IPS-18c (cell line): ENCODE measurements around the gene CDC42BPG.

Source experiments
- H3K4me3 ChIP-seq: 2 replicates; pipeline ENCODE4 v1.7.0; 2013; ENCODE audit warnings: low read depth, mild to moderate bottlenecking, low read length, moderate library complexity; ENCODE audit not compliant: insufficient read depth
- H3K9me3 ChIP-seq: one replicate; pipeline ENCODE4 v1.6.1; 2013; ENCODE audit warnings: mild to moderate bottlenecking, low read length, moderate library complexity; ENCODE audit not compliant: control insufficient read depth, insufficient read depth

CDC42BPG gene

DNA sequence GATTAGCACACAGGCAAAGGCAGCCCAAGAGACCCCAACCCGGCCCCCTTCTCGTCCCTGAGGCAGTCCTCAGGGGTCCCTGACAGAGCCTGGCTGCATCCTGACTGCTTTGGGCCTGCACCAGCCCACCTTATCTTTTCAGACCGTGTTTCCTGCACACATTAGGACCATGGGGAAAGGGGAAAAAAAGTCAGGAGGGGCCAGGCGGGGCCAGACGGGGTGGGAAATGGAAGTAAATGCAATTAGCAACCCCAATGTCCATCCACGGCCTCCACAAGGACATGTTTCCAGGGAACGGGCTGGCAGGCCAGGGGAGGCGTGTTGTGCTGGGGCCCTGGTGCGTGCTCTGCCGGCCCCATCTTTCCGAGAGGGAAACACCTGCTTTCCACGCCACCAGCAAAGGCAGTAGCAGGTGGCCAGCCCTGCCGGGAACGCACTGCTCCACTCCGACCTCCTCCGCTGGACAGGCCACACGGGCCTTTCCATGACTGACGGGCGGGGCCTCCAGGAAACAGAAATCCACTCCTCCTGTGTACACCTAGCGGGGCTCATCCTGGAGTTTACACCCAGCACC lies 26.5 kb upstream of the CDC42BPG start:
- Histone ChIP-seq H3K9me3 (no peaks in the 10 kb centered on the region), H3K4me3 (no peak overlapping the region)

DNA sequence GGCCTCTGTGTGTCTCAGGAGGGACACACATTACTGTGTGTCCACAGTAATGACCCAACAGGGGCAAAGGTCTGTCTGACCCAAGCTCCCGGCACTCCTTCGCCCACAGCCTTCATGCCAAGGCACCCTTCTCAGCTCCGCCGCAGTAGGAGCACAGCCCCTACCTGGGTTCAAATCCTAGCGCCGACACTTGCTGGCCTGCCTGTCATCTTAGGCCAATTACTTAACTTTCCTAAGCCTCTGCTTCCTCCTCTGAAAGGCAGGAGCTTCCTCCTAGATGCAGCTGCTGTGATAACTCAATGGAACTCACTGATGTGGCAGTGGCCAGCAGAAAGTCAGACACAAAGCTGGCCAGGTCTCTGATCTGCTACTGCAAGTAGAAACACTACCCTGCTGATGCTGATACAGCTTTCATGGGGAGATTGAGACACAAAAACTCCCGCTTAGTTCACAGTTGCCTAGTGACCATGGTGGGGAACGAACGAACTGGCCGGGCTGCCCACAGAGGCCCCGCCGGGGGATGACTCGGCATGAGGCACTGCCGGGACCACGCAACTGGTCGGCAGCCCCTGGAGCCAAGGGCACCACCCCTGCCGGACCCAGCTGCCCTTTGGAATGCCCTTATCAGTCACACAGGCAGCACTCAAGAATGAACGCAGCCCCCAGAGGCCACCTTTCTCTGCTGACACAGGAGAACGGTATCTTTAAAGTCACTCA lies 25.9 kb upstream of the CDC42BPG start:
- H3K9me3 ChIP-seq = no peaks in the 10 kb centered on the region
- no peak overlapping the region for H3K4me3 ChIP-seq

DNA sequence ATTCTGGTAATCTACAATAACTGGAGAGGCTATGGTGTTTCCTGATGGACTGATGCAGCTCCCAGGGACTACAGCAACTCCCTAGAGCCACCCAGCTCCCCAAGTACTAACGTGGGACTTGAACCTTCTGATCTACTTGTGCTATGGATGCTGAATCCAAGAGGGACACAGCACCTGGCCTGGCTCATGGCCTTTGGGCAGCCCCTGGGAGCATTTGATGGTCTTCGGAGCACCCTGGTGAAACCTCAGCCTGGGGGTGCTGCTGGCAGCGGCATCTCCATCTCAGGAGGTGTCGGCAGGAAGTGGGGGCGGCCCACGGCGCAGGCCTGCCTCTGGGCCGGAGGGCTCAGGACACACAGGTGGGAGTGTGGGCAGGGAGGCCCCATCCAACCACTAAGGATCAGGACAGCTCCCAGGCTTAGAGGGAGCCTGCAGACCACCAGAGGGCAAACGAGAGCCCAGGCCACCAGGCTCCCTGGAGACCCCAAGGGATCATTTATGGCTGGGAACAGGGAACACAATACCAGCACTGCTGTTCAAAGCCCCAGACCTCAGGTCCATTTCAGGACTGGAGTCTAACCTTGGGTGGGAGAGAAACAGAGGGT lies 25.2 kb upstream of the CDC42BPG start:
- H3K9me3 ChIP-seq = no peaks in the 10 kb centered on the region
- H3K4me3 ChIP-seq = no peak overlapping the region

DNA sequence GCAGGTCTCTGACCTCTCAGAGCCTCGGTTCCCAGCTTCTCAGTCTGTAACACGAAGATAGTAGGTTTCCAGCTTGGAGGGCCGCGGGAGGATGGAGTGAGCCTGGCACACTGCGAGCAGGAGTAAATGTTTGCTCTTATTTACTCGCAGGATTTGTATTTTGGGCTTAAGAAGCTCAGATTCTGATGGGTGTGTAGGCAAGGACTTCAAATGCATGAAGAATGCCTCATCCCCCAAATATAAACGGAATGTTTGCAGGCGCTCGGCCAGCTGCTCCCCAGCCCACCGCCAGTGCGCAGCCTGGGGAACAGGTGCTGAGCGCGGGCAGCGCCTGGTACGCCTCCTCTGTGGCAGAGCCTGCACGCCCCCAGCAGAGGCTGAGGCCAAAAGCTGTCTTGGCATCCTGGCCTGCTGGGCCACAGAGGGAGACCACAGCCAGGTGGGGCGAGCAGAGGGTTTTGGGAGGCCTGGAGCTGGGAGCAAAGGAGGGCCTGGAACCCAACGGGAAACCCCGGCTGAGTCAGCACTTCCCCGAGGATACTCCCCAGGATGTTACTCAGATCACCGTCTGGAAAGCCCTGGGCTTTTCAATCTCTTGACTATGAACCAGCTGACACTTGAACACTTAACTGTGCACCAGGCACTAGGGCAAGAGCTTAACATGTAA lies 24.6 kb upstream of the CDC42BPG start:
- H3K4me3 ChIP-seq = no peak overlapping the region
- H3K9me3 ChIP-seq = no peaks in the 10 kb centered on the region

DNA sequence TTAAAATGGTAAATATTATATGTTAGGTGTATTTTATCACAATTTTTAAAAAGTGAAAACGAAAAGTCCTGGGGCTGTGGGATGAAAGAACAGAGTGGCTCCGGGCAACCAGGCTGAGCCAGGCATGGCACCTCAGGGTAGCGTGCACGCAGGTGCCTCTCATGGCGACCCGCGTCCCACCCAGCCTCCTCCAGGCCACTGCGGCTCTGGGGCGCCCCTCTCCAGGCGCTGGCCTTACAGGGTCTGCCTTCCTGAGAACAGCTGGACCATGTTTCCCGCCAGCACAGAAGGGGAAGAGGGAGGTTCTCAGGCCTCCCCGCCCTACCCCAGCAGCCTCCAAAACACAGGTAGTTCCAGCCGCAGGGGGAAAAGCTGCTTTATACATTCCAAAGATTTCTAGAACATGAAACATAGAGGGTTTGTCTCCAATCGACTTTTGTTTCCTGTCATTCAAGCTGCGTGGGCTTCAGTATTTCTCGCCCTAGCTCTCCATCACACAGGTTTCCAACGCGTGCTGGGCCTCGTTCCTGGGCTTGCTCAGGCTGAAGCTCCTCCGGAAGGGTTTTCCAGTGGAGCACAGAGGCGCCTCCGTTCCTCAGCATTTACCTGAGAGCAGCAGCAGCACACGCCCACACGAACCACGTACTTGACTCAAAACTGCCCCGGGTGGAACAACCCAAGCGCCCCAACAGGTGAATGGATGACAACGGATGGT lies 23.5 kb upstream of the CDC42BPG start:
- Histone ChIP-seq H3K4me3 (no peak overlapping the region), H3K9me3 (no peaks in the 10 kb centered on the region)

DNA sequence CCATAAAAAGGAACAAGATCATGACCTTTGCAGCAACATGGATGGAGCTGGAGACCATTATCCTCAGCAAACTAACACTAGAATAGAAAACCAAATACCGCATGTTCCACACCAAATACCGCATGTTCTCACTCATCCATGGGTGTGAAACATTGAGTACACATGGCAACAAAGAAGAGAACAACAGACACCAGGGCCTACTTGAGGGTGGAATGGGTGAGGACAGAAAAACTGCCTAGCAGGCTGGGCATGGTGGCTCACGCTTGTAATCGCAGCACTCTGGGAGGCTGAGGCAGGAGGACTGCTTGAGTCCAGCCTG lies 21.7 kb upstream of the CDC42BPG start:
- Histone ChIP-seq H3K4me3 (no peak overlapping the region), H3K9me3 (no peaks in the 10 kb centered on the region)

DNA sequence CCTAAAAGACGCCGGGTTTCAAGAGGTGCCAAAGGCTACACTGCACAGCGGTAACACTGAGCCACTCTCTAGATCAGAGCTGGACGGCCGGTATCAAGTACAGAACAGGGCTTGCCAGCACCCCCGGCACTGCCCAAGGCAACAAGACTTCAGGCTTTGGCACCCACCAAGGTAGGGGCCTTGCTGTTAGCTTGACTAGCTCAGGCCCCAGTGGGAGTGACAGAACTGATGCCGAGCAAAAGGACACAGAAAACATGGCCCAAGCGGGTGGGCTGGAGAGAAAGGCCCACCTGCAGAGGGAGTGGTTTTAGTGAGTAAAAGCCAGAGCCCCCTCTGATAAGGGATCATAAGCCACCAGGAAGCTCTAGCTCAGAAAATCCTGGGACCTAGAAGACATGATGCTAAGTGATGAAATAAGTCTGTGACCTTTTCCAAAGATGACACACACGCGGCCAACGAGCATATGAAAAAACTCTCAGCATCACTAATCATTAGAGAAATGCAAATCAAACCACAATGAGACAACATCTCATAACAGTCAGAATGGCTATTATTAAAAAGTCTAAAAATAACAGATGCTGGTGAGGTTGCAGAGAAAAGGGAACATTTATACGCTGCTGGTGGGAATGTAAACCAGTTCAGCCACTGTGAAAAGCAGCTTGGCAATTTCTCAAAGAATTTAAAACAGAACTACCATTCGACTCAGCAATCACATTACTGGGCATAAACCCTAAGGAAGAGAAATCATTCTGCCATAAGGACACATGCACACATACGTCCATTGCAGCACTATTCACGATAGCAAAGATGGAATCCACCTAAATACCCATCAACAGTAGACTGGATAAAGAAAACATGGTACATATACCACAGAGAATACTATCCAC lies 21.1 kb upstream of the CDC42BPG start:
- Histone ChIP-seq H3K4me3 (no peak overlapping the region), H3K9me3 (no peaks in the 10 kb centered on the region)

DNA sequence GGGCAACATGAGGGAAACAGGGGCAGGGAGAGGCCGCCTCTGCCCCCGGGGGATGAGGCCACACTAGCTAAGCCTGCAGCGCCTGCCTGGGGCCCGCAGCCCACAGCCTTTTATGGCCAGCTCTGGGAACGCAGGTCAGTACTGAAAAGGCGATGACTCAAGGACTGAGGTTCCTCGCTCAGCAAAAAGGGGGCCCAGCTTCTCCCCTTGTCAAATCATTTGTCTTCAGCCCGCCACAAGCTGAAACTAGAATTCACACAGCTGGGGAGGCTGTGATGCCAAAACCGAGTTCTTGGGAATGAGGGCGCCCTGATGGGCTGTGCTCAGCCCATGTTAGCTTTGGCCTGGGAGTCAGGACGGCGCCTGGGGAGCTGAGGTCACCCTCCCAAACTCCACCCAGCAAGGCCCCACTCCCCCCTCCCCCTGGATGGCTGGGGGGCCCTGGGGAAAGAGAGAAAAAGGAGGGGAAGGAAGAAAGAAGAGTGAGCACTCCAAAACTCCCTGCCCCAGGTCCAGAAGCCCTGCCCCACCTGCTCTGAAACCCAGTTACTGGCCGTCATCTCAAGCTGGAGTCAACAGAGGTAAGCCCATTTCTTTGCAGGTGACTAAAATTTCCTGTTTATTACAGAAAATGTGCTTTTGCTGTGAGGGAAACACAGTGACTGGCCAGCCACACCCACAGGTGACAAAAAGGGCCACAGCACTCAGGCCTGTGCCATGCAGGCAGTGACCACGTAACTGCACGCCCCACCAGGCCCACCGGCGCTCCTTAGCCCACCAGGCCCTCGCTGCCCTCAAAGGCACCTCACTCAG lies 20.2 kb upstream of the CDC42BPG start:
- H3K4me3 ChIP-seq = no peak overlapping the region

DNA sequence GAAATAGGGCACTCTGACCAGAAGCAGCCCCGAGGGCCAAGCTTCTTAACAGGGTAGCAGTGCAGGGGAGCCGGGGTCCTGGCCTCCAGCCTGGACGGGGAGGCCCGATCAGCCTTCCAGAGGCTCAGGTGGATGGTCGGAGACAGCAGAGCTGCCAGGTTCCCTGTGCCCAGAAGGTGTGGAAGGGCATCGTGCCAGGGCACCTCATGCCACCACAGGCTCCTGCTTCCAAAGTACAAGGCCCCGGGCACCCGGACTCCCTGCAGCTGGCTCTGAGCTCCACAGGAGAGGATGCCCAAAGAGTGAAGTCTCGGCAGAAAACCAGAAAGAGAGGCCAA lies 19.7 kb upstream of the CDC42BPG start:
- Histone ChIP-seq H3K4me3 (no peak overlapping the region), H3K9me3 (no peaks in the 10 kb centered on the region)

More for the DNA sequence above, 20.2 kb upstream of the CDC42BPG start:
- no peaks in the 10 kb centered on the region for H3K9me3 ChIP-seq

DNA sequence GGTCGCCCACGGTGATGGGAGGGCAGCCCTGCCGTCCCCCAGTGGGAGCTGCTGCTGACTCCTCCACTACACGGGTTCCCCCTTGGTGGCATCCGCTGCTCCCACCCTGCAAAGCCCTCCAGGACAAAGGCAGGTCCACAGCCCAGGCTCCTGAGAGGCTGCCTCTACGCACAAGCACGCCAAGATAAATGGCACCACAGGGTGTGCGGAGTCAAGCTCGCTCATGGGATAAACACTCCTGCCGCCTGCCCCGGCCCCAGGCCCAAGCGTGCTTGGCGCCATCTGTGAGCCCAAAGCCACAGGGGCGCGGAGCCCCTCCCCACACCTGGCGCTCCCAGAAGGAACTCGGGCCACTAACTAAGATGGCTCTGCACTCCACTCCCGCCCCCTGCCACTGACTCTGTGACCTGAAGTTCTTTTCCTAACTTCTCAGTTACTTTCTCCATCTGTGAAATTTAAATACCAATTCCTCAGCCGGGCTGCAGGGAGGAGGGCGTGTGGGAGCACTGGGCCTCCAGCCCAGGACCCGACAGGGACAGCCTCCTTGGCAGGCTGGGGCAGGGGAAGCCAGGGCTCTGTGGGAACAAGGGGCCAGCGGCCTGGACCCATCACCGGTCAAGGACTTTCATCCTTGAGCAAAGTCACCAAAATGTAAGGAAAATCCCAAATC lies 19.1 kb upstream of the CDC42BPG start:
- Histone ChIP-seq H3K9me3 (no peaks in the 10 kb centered on the region), H3K4me3 (no peak overlapping the region)

DNA sequence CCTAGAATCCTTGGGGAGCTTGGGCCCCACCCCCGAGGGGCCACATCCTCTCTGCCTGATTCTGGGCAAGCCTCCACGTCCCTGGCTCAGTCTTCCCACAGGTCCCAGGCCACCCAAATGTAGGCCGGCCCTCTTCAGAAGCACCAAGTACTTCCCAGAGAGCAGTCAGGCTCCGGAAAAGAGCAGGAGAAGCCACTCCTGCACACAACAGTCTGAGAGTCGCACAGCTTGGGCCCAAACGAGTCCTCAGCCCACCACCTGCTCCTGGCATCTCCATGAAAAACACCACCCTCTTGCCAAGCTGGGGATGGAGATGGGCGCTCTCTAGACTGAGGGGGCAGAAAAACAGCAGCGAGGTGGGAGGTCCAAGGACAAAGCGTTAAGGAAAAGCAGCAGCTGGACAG lies 18.5 kb upstream of the CDC42BPG start:
- H3K9me3 ChIP-seq = no peaks in the 10 kb centered on the region
- H3K4me3 ChIP-seq = no peak overlapping the region

DNA sequence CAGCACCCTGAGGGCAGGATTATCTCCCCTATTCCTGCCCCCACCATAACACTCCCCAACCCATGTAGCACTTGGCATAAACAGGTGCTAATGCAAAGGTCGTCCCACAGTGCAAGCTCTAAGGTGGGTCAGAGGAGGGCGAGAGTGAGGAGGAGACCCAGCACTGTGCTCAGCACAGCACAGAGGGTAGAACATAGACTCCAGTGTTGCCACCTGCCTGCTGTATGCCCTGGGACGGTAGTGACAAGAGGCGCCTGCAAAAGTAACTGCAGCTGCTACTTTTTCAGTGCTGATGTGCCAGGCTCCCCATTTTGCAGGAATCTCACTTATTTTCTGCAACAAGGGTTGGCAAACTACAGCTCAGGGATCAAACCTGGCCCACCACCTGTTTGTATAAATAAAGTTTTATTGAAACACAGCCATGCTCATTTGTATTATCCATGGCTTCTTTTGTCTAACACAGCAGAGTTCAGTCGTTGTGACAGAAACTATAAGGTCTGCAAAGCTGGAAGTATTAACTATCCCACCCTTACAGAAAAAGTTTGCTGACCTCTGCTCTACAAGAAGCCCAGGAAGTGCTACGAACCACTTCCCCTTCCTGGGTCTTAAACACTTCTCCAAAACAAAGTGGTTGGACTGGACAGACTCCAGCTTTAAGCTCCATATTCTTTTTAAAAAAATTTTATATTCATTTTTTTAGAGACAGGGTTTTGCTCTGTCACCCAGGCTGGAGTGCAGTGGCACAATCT lies 16.9 kb upstream of the CDC42BPG start:
- H3K4me3 ChIP-seq = no peak overlapping the region
- no peaks in the 10 kb centered on the region for H3K9me3 ChIP-seq

DNA sequence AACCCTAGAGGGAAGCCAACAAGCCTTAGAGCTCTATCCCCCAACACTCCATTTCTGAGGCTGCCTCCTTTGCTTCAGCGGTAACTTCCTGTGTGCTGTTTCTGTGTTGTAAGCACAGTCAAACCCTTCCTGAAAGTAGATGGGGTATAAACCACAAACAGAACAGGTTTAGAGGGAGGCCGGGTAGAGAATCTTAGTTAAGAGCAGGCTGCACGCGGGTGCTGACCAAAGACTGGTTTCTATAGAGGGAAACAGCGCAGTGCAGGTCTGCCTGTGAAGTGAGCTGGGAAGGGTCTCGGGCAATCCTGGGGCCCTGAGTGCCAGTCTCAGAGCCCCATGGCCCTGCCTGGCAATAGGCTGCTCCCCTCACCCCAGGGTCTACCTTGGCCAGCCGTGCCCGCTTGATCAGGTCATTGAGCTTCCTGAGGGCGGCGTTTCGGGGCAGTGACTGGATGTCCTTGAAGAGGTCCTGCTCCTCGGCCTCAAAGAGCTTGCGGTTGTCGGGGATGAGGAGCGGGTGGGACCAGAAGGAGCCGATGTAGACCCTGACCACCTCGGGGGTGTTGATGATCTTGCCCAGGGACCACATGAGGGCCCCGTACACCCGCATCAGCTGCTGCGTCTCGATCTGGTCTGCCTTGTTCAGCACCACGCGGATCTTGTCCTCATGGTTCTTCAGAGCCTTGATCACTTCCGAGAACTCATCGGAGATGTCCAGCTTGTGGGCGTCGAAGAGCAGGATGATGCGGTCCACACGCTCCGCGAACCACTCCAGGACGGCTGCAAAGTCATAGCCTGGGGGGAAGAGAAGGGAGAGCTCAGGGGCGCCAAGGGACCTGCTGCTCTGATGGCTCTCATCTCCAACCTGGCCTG lies 15.3 kb upstream of the CDC42BPG start:
- no peak overlapping the region for H3K4me3 ChIP-seq
- no peaks in the 10 kb centered on the region for H3K9me3 ChIP-seq

DNA sequence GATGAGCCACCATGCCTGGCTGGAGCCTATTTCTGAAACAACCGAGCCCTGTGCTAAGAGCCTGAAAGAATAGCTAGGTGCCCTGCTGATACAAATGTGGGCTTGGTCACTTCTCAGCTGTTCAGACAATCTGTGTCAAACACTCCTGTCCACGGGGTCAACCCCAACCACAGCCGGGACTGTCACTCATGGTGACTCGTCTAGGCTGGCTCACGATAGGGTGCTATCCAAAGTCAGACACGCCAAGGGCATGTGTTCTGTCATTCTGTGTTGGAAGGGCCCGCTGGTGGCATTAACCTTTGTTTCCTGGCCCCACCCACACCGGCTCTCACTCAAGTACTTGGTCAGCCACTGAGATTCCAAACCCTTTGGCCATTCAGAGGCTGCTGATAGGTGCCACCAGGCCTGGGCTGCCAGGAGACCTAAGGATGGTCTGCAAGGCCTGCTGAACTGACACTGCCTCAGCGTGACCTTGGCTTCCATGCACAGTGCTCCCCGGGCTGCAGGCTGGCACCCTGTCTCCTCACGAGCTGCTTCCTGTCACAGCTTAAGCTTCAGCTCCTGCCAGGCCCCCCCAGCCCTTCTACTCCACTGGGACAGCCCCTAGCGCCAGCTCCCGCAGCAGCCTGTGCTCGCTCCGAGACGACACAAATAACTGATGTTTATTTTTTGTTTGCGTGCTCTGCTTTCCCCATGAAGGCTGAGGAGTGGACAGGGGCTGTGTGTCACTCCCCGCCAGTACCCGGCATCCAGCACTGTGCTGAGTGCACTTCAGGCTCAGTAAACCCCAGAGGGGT lies 14.2 kb upstream of the CDC42BPG start:
- Histone ChIP-seq H3K9me3 (no peaks in the 10 kb centered on the region), H3K4me3 (no peak overlapping the region)
